ENCODE measurements around the gene ALK.

The ALK gene

GRCh38 chr2:29392774-29393173, 528.6 kb downstream of the ALK start:
- no peak for DNase-seq

- no peak for DNase-seq
Measured at GRCh38 chr2:29390136-29390535, 531.2 kb downstream of the ALK start.

DNA sequence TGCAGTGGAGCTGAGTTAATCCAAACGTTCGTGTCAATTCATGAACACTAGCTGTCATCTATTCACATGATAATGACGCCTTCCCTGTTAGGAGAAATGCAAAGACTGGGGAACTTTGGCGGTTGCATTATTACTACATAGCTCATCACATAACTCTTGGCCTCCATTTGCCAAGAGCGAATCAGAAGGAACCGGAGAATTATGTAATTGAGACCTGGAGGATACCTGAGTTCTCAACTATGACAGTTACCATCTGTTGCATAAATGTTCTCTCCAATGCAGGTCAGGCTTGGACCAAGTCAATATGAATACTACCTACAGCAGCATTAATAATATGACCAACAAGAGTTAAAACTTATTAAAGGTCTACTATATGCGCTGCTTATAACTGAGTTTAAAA, 531.7 kb downstream of the ALK start:
- DNase-seq: no peak

DNA sequence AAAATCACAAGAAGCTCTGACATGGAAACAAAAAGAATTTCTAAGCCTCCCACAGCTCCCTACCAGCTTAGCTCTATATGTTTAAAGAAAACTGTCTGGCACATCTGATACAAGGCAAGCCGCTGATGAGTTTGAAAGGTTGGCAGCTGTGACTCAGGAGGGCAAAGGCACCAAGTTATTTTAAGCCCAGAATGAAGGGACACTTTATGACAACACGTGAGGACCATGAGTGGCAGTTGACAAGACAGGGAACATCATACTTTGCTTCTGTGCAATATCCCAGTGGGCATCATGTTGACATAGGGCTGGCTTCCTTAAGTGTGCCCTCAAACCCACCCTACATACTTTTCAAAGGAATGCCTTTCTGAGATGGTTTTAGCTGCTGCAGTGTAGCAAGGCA, 533.3 kb downstream of the ALK start:
- DNase-seq: no peak

GRCh38 chr2:29382486-29382885, 538.9 kb downstream of the ALK start:
- DNase-seq: no peak

DNA sequence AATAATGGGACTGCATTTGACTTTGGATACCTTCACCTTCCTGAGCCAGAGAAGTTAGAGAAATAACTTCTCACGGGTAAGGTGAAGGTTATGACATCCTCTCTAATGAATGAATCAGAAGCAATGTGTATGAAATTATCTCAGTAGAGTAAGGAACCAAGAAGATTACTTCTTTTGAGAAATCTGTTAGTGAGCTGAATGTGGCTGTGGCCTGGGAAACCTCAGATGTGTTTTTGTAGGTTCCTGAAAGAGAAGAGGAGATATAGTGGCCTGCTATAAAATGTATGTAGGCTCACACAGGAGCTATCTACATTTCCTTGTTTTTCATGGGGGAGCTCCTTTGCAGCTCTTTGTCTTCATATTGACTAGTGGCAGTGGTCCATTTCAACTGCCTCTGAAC, 543.6 kb downstream of the ALK start:
- no peak for DNase-seq

- no peak for DNase-seq
Measured at GRCh38 chr2:29376541-29376940, 544.8 kb downstream of the ALK start.

- DNase-seq: no peak
Measured at GRCh38 chr2:29375843-29376242, 545.5 kb downstream of the ALK start.

- DNase-seq: no peak
Measured at GRCh38 chr2:29374823-29375222, 546.6 kb downstream of the ALK start.

- DNase-seq: no peak
Measured at GRCh38 chr2:29373870-29374269, 547.5 kb downstream of the ALK start.

GRCh38 chr2:29372185-29372584, 549.2 kb downstream of the ALK start:
- DNase-seq: no peak

DNA sequence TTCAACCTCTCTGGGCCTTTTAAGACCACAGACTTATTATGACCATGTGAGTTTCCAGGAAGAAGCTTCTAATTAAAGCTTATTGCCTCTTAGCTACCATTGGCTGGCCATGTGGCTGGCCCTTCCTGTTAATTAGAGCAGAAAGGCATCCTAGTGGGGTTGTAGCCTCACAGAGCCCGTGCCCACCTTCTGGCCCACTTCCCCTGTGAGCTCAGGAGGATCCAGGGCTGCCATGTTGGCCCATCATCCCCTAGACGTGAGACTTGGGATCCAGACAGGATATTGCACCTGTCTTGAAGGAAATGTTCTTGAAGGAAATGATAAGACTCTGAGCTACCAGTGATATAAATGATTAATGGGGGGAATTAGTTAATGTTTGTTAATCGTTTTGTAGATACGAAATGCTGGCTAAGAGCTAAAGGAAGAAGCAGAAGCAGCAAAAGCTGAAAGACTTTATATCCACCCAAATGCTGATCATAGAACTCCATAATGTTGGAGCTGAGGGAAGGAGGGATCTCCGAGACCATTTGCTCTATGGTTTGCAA, 550.7 kb downstream of the ALK start:
- DNase-seq: no peak

- DNase-seq: no peak
Measured at GRCh38 chr2:29370173-29370572, 551.2 kb downstream of the ALK start.

DNA sequence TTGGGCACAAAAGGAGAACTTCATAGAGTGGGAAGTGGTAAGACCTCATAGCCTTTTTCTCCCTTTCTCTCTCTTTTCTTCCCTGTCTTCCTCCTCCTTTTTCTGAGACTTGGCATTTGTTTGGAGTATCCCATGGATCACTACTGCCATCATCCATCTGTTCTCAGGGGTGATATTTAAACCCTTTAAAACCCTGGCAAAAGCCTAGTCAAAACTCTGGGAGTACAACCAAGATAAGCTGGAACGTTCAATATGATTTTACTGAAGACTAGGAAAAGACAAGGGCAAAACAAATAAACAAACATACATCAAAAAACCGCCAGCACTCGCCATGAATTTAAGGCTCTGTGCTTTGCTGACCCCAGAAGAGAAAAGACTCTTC, 552.7 kb downstream of the ALK start:
- DNase-seq: no peak

DNA sequence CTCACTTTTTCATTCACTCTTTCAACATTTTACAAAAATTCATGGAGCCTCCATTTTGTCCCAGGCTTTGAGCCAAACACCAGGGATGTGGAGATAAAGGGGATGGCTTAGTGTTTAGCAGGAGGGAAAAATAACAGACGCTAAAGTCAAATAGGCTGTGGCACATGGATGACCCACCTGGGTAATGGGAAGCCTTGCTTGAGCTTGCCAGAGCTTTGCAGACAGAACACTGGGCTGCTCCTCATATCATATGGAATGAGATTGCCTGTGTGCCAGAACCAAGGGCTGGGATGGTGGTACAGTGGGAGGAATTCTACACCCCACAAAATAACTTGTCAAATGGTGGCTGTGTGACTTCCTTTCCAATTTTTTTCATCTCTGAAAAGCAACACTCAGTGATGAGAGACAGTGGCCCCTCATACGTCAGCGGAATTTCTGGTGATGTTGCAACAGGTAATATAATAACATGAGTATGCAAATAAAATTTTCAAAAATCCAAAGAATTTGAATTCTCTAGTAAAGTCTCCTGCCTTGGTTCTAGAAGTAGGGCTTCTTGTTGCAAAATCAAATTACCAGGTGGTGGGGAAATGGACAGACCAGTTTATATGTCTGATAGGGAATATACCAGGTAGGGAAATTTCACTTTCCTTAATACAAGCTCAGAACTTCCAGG, 553.3 kb downstream of the ALK start:
- DNase-seq: no peak

DNA sequence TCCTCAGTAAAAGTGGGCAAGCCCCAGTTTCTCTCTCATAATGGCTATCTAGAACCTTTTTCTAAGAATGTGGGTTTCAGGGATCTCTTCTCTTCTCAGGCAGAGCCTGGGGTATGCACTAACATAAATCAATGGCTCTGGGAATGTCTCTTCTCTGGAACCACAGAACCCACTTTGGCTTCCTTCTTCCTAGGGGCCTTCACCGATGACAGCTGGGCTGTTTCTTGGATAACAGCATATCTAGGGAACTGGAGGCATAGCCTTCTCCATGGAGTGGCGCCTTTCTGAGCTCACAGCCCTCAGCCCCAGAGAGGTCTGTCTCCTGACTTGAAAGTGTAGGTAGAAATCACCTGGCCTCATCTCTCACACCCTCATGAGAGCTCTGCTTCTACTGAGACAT, 558.3 kb downstream of the ALK start:
- no peak for DNase-seq

GRCh38 chr2:29361231-29361630, 560.2 kb downstream of the ALK start:
- DNase-seq: no peak

GRCh38 chr2:29360016-29360784, 561.2 kb downstream of the ALK start:
- DNase-seq: no peak

GRCh38 chr2:29353403-29353991, 567.9 kb downstream of the ALK start:
- DNase-seq: no peak

- DNase-seq: no peak
Measured at GRCh38 chr2:29351916-29352591, 569.3 kb downstream of the ALK start.

DNA sequence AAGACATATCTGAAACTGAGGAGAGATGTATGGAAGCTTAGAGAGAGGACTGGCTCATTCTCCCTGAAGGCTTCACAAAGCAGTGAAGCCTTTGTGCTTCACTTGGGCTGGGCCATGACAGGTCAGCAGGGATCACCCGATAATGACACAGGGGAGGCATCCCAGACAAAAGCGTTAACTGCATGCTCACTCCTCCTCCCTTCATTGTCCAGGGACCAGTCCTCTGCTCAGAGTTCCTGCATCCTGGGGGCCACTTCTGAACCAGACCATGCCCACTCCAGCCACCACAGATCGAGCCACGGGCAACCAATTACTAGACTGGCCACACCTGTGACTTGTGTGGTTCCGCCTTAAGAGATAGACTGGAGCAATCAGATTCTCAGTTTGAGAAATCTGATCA, 570.1 kb downstream of the ALK start:
- DNase-seq: no peak

- no peak for DNase-seq
Measured at GRCh38 chr2:29349316-29350030, 571.9 kb downstream of the ALK start.

All from effector CD4-positive, alpha-beta T cell (primary cell).